Cortex of kidney (tissue), 1 donor: ENCODE results near the gene CCDC136.

Experiments used
- DNase-seq: peaks from one replicate; lab custom pipeline; 2025; lab: John Stamatoyannopoulos, UW

Gene CCDC136

GRCh38 chr7:128777156-128778123 lies 14.3 kb upstream of the CCDC136 start:
- DNase-seq = no peak

GRCh38 chr7:128778946-128779345 lies 12.8 kb upstream of the CCDC136 start:
- no peak for DNase-seq

GRCh38 chr7:128781126-128781525 lies 10.6 kb upstream of the CCDC136 start:
- DNase-seq = no peak

- DNase-seq = no peak
These were observed 9.9 kb upstream of the CCDC136 start for GRCh38 chr7:128781851-128782250.

- no peak for DNase-seq
These were observed 8.5 kb upstream of the CCDC136 start for GRCh38 chr7:128783143-128783861.

- no peak for DNase-seq
These were observed 6.0 kb upstream of the CCDC136 start for GRCh38 chr7:128785738-128786137.

- no peak for DNase-seq
These were observed 3.0 kb upstream of the CCDC136 start for GRCh38 chr7:128788446-128789412.

GRCh38 chr7:128790315-128791041 lies 1.3 kb upstream of the CCDC136 start:
- DNase-seq = no peak

- no peak for DNase-seq
These were observed 182 bp downstream of the CCDC136 start for GRCh38 chr7:128791972-128792327.

- DNase-seq = no peak
These were observed 858 bp downstream of the CCDC136 start for GRCh38 chr7:128792471-128793180.

GRCh38 chr7:128793181-128793547 lies 1.4 kb downstream of the CCDC136 start:
- no peak for DNase-seq

- DNase-seq = no peak
These were observed 2.3 kb downstream of the CCDC136 start for GRCh38 chr7:128794020-128794419.

- DNase-seq = no peak
These were observed 2.7 kb downstream of the CCDC136 start for GRCh38 chr7:128794436-128794835.

- DNase-seq = no peak
These were observed 3.4 kb downstream of the CCDC136 start for GRCh38 chr7:128795129-128795528.

- no peak for DNase-seq
These were observed 4.6 kb downstream of the CCDC136 start for GRCh38 chr7:128796327-128796726.

- no peak for DNase-seq
These were observed 7.7 kb downstream of the CCDC136 start for GRCh38 chr7:128799451-128799850.

GRCh38 chr7:128800567-128800966 lies 8.8 kb downstream of the CCDC136 start:
- no peak for DNase-seq

- DNase-seq = no peak
These were observed 9.2 kb downstream of the CCDC136 start for GRCh38 chr7:128801003-128801402.

GRCh38 chr7:128801667-128802418 lies 10.1 kb downstream of the CCDC136 start:
- DNase-seq = no peak

- no peak for DNase-seq
These were observed 12.7 kb downstream of the CCDC136 start for GRCh38 chr7:128804484-128804883.
